ENCODE data around the gene MCTP1.

DNA sequence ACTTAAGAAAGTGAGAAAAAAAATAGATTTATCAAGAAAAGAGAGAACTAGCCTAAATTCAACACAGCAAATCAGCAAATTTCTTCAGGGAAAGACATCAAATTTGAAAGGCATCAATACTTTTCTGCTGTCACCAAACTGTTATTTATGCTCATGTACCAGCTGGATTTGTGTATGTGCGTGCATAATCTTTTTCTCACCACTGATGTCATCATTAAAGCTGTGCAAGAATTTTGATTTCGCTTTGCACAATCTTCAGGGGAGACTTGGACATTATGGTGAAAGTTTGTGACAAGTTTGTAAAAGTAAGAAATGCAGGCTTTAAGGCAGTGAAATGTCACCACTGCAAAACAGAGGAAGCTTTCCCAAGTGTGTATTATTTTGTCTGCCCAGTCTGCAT lies 451.0 kb downstream of the MCTP1 start:
- TF ChIP-seq FOXK1 (CRISPR knock-in tag; IDR thresholded peaks at IDR 0.05) (no peak), E2F4 (CRISPR knock-in tag; IDR thresholded peaks at IDR 0.05; ENCODE audit: borderline replicate concordance, low read depth) (no peak), PRDM15 (CRISPR knock-in tag; IDR thresholded peaks at IDR 0.05) (no peak), CDX4 (CRISPR knock-in tag; IDR thresholded peaks at IDR 0.05; ENCODE audit: borderline replicate concordance) (no peak), CTCF (IDR thresholded peaks at IDR 0.05) (no peak), TP53 (CRISPR knock-in tag; IDR thresholded peaks at IDR 0.05) (no peak), IRF2 (CRISPR knock-in tag; IDR thresholded peaks at IDR 0.05; ENCODE audit: borderline replicate concordance, low read depth) (no peak), USF1 (CRISPR knock-in tag; IDR thresholded peaks at IDR 0.05) (no peak), ZNF281 (CRISPR knock-in tag; IDR thresholded peaks at IDR 0.05) (no peak)
- TF ChIP-seq, protein P1, sequence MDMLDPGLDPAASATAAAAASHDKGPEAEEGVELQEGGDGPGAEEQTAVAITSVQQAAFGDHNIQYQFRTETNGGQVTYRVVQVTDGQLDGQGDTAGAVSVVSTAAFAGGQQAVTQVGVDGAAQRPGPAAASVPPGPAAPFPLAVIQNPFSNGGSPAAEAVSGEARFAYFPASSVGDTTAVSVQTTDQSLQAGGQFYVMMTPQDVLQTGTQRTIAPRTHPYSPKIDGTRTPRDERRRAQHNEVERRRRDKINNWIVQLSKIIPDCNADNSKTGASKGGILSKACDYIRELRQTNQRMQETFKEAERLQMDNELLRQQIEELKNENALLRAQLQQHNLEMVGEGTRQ (CRISPR knock-in tag; IDR thresholded peaks at IDR 0.05), result no peak
- TF ChIP-seq, protein P2, sequence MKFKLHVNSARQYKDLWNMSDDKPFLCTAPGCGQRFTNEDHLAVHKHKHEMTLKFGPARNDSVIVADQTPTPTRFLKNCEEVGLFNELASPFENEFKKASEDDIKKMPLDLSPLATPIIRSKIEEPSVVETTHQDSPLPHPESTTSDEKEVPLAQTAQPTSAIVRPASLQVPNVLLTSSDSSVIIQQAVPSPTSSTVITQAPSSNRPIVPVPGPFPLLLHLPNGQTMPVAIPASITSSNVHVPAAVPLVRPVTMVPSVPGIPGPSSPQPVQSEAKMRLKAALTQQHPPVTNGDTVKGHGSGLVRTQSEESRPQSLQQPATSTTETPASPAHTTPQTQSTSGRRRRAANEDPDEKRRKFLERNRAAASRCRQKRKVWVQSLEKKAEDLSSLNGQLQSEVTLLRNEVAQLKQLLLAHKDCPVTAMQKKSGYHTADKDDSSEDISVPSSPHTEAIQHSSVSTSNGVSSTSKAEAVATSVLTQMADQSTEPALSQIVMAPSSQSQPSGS (CRISPR knock-in tag; IDR thresholded peaks at IDR 0.05; ENCODE audit: borderline replicate concordance, low read depth), result no peak

Data from WTC11 (cell line).